ENCODE results near the gene SSR2.
"Not testable (repeated sequence)": the region's sequence is repeated elsewhere in the genome, so short reads cannot be mapped to it uniquely, and the experiment has no call there.

The SSR2 gene

DNA sequence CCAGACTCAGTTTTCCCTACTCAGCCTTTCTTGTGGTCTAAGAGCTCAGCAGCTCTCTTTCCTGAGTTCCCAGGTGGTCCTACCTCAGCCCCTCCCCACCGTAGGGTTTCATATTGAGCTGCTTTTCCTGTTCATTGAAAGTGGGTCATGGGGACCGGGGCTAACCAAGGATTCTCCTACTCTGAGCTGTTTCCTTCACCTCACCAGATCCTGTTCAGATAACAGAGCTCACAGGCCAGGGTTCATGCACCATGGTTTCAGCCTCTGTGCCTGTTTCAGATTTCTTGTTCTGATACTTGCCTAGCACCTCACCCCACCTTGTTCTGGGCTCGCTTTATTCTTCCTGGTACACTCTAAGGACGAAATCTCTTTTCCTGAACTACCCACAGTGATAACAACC lies 24.3 kb upstream of the SSR2 start:
- no peak for DNase-seq

DNA sequence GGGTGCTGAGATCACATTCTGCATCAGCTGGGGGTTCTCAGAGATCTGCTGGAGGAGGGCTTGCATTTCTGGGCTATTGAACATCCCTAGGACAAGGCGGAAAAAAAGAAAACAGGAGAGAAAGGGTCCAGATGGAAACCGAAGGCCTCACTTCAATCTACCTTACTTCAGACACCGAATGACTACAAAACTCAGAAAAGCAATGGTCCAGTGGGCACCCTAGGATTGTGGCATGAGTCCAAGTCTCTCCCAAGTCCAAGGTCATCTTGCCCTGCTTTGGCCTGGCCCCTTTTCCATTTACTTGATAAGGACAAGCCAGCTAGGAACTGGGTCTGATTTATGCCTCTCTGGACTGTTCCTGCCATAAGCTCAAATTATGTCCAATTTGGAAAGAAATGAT lies 22.1 kb upstream of the SSR2 start:
- DNase-seq: no peak

DNA sequence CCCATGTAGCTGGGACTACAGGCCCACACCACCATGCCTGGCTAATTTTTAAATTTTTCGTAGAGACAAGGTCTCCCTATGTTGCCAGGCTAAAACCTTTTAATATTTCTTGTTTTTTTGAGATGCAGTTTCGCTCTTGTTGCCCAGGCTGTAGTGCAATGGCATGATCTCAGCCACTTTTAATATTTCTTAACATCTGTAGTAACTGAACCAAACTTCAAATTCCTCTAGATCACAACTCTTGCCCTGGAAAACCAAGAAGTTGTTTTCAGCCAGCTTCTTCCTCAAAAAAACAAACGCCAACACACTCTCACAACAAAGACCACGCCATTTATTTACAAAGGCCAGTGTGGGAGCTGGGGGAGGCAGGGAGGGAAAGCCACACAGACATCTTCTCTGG lies 14.2 kb upstream of the SSR2 start:
- not testable (repeated sequence) for DNase-seq

DNA sequence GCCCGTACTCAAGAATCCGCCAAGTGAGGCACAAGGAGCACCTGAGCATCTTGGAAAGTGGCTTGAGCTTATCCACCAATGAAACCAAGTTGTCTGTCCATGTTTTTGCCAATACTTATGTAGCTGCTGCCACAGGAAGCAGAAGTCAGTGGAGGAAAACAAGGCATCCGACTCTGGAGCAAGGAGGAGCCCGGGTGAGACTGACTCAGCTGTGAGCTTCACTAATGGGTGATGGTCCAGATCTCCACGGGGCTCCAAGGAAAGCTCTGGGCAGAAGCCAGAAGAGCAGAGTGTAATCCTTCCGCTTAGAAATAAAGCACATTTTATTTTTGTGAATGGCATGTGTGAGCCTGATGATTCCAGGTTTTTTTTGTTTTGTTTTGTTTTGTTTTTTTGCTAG lies 12.3 kb upstream of the SSR2 start:
- DNase-seq: no peak

DNA sequence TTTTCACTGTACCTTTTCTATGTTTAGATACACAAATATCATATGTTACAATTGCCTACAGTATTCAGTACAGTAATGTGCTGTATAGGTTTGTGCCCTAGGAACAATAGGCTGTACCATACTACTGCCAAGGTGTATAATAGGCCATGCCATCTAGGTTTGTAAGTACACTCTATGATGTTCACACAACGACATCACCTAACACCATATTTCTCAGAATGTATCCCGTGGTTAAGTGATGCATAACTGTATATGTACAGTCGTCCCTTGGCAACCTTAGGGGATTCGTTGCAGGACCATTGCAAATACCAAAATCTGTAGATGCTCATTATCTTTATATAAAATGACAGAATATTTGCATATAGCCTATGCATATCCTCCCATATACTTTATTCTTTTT lies 5.8 kb upstream of the SSR2 start:
- DNase-seq: no peak

DNA sequence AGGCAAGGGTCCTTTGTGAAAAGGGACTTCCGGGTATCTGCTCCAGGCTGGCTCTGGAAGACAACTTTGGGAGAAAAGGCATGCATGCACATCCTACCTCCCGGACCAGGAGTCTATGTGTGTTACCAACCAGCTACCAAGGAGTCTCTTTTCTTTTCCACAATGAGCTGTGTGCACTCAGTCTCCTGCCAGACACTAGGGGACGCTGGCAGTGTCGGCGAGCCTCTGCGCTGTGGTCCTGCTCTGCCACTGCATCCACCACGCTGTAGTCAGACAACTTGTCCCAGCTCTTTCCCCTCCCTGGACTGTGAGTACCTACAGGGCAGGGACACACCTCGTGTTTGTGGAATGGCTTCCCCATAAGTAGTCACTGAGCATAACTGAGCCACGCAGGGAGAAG lies 5.1 kb upstream of the SSR2 start:
- no peak for DNase-seq

DNA sequence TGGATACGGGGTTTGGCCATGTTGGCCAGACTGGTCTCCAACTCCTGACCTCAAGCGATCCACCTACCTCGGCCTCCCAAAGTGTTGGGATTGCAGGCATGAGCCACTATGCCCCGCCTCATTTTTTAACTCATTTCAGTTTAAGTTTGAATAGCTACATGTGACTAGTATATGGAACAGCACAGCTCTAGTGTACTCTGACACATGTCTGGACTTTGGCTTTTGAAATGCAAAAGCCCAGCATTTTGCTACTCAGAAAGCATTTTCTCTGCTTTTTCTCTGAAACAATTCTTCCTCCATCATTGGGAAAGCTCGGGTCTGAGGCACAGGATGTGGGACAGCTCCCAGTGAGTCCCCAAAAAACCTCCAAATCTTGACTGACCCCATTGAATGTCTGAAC lies 4.0 kb upstream of the SSR2 start:
- no peak for DNase-seq

DNA sequence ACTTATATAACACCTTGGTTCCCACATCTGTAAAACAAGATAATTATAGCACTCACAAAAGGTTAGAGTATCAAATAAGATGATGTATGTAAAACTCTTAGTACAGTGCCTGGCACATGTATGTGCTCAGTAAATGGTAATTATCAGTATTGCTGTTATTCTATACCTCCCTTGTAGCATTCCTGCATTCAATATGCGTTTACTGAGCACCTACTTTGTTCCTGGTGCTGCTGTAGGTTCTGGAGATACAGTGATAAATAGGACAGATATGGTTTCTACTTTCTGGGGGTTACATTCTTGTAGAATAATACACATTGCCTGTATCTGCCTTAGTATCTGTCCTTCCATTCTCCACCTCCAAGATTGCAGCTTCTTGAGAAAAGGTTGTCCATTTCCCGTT lies 1.2 kb upstream of the SSR2 start:
- DNase-seq: no peak

DNA sequence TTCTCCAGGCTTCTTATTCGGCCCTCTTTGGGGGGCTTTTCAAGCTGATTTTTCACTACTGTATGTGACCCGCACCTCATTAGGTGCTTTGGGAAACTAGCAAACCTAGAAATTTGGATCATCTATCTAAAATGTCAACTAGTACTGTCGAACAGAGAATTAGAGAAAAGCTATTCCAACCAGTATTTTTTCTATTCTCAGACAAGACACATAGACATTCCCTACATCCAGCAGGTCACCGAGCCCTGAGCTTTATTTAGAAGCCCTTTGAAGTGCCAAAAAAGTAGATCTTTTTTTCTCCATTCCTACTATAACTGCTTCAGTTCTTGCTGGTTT lies 310 bp upstream of the SSR2 start:
- no peak for DNase-seq

DNA sequence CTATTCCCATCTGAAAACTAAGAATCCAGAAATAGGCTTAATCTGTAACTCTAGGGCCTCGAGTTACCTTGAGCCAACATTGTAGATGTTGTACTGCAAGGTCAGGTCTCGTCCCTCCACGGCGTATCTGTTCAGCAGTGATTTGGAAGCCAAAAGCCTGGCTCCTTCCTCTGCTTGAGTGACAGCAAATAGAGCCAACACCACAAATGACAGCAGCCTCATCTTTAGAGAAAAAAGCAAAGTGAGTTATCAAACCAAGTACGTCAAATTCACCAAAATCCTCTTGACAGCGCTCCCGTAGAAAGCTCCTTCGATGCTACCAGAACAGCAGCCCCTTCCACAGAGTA lies 832 bp downstream of the SSR2 start:
- DNase-seq: no peak

DNA sequence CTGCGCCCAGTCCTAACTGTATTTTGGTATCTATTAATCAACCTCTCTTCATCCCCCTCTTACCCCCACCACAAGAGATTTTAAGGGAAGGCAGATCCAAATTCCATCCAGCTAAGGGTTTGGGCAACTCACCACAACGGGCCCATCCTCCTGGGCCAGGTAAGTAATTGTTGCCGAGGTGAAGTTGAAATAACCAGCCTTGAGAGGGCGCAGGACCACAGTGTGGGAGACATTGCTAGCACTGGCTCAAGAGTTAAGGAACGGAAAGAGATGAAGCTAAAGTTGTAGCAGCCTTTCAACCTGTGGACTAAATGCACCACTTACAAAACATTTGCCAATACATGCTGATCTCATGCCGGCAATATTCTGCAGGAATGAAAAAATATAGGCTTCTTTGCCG lies 5.9 kb downstream of the SSR2 start:
- no peak for DNase-seq

DNA sequence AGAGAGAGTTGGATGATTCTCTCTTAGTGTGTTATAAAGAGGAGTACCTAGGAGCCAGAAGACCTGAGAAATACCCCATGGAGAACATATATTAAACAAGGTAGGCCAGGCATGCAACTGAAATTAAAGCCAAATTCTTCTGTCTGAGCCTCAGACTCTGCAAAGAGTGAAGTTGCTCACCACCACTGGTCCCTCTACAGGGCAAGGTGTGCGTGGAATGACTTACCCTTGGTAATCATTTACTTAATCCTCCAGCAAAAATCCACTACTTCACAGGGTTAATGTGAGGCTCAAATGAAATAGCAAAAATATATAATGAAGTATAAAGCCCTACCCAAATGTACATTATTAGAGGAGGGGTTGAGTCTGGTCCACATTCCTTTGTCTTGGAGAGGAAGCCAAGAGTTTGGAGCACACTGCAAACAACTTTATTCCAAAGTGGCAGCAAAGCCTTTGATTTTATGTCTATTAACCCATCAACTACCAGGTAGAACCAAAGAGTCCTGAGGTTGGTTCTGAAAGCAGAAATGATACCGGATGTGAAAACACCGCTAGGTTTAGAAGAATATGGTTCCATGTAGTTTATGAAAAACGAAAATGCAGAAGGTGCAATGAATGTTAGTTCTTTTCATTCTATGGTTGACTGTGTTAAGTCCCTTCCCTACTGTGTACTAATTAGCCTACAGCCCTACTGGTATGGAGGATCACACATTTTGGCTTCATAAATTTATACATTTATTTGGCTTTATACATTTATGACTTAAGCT lies 8.5 kb downstream of the SSR2 start:
- no peak for DNase-seq

DNA sequence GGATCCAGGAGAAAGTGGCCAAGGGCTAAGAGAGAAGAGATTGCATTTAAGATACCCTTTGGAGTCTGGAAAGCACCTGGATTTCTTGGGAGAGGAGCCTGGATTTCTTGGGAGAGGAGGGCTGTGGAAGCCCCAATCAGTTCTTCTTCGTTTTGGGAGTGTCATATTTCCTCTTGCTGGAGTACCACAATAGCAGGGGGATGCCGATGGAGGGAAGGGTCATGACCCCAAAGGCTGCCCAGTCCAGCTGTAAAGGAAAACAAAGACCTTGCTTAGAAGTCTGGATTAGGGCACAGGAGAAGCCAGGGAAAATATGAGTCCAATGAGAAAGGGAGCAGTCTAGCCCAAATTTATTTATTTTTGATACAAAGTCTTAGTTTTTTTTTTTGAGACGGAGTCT lies 11.3 kb downstream of the SSR2 start:
- no peak for DNase-seq

DNA sequence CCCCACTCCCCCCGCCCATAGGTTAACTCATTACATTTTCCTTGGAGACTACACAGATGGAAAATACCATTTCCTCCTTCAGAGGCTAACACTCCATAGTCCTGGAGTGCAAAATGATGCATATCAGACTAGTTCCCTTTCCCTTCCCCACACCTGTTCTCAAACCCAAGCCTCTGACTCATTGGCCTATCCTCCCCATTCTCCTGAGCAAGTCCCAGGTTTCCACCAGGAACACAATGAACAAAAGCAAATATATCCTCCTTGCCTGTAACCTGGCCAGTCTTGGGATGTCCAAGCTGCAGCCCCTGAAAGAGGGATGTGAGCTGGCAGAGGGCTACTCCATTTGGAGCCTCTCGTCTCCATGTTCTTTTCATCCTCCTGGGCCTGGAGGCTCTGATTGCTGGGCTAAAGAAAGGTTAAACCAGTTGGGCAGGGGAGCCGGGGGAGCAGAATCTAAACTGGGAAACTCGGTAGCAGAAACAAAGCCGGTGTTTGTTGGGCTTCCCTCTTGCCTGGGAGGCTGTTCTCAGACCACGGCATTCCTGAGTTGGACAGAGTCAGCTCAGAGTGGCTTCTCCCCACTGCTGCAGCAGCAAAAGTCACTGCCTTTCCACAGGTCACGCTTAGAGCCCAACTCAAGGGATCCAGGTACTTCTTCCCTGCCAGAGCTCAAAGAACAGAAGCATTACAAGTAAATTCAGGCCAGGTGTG lies 13.9 kb downstream of the SSR2 start:
- DNase-seq: no peak

DNA sequence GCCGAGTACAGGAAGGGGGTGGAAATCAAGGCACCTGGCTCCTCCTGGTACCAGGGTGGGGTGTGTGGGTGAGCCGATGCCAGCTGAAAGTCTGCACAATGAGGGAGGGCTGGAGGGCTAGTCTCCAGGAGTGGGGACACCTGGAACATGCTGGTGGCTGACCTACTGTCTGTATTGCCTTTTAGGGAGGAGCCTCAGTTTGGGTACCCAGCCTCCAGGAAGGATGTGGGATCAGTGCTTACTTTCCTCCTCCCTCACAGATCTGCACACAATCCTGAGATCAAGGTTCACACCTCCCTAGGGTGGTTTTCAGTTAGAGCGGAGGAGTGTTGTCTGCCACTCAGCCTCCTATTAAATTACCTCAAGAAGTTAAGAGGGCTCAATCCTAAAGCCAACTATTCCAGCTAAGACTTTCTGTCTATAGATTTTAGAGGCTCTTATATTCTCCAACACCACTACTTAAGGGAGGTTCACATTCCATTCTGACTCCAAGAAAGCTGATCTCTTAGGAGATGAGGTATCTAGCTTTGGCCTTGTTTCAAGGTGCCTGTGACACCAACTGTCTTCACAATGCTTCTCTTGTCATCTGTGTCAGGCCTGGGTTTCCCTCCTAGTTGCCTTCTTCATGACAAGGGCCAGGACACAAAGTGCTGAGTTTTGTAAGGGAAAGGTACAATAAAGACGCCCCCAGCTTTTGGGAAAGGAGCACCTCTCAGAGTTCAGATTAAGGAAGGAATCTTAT lies 15.7 kb downstream of the SSR2 start:
- no peak for DNase-seq

DNA sequence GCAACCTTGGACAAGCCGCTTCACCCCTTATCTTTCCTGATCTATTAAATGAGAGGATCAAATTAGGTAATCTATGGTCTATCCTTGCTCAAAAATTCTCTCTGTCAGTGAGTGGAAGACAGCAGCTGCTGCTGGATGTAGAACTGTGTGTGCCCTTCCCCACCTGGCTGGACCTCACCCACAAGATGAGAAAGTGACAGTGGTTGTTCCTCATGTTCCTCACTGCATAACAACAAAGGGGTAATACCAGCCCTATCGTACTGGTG lies 16.9 kb downstream of the SSR2 start:
- DNase-seq: no peak

DNA sequence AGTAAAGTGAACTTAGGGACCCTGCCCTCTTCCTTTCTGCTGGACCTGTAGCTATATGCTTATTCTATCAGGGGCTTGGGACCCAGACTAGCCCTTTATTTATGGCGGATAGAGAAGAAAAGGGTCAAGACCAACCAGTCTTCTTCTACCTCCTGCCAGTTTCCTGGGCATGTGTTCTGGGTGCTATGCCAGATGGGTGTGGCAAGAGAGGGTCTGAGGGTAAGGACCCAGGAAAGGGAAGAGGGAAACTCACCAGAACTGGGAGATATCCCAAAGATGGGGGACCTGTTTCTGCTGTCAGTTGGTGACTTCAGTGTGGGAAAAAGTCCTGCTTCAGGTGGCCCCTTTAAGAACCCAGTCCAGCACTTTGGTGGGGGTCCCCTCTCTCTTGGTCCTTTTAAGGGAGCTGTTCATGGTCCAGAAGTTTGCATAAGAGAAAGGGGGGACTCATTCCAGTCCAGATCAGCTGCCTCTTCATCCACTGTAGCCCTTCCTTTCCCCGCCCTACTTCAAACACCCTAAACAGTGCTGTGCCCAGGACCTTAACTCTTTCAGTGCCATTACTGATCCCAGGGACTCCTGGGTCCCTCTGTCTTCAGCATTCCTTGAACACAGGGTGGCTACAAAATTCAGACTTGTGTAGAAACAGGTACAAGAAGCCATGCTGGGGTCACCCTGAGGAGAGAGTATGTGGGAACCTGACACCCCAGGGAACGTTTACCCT lies 18.4 kb downstream of the SSR2 start:
- DNase-seq: no peak

DNA sequence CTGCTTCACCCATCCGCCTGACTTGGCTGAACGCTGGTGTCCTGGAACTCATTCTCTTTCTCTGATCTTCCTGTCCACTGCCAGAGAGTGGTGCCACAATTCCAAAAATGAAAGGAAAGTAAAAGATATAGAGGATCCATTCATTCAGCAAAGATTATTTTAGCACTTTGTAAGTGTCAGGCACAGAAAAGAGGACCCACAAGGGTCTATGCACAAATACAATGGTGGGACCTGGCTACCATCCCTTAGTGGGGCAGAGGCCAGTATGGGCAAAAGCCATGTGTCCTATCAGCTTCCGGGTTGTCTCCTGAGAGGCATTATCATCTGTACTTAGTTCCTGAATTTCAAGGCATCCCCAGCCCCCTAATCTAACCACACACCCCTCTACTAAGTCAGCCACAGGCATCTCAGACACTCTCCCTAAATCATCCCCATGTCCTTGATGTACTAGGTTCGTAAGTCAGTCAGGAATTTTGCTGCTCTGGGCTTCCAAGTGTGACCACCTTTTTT lies 19.0 kb downstream of the SSR2 start:
- no peak for DNase-seq

DNA sequence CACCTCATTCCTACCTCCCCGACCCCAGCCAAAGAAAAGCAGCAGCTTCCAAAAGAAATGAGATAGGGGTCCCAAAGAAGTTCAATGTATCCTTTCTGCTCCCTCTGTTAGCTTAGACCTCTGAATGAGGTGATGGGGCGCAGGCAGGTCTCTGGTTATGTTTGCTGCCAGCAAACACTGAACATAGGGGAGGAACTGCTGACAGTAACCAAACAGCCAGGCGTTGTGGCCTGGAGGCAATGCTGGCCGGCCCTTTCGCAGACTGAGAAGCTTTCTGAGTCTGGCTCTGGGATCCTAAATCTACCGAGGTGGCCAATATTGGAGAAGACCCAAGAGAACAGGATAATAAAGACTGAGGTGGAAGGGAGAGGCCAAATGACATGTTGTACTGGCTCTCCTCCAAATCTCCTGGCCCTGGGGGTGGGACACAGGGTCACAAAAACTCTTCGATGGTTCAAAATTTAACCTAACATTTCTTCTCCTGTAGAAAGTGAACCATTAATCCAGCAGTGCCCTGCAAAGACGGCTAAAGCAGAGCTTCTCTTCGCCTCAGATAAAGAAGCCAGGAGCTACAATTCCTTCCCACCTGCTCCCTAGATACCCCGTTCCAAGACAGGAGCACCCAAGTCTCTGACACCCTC lies 19.6 kb downstream of the SSR2 start:
- no peak for DNase-seq

DNA sequence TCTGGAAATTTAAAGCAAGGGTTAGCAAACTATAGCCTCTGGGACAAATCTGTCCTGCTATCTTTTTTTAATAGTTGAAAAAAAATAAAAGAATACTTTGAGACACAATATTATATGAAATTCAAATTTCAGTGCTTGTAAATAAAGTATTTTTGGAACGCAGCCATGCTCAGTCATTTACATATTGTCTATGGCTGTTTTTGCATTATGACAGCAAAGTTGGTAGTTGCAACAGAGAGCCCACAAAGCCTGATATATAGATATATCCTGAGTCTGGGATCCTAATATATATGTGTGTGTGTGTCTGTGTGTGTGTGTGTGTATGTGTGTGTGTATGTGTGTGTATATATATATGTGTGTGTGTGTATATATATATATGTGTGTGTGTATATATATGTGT lies 20.8 kb downstream of the SSR2 start:
- DNase-seq: no peak

DNA sequence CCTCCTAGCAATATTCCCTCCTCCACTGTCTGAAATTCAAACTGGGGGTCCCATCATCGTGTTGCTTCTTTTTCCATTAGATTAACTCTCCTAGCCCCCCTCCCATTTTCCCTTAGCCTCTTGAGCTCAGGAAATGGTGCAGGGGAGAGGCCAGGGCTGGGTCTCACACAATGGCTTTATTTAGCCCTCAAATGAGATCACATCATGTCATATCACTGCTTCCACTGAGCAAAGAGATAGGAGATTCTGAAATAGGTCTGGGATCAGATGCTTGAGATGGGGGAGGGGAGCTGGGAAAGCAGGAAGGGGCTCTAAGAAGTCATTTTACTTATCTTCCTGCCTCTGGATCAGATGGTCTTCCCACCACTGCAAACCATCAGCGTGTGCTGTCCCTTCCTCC lies 24.6 kb downstream of the SSR2 start:
- DNase-seq: no peak

DNA sequence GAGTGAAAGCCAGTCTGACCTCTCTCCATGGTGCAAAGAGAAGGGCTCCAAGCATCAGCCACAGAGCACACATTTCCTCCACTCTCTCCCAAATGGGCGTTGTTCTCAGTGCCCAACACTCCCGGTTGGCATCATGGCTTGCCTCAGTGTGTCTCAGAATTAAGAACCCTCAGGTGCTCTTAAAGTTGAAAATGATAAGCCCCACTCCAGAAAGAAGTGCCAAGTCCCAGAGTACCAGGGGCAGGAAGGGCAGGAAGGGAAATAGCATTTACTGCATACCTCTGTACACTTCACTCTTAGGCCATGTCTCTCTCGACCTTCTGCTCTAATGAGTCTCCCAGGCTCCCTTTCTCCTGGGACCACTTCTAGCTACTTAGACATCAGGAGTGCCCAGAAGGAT lies 27.2 kb downstream of the SSR2 start:
- DNase-seq: no peak

DNA sequence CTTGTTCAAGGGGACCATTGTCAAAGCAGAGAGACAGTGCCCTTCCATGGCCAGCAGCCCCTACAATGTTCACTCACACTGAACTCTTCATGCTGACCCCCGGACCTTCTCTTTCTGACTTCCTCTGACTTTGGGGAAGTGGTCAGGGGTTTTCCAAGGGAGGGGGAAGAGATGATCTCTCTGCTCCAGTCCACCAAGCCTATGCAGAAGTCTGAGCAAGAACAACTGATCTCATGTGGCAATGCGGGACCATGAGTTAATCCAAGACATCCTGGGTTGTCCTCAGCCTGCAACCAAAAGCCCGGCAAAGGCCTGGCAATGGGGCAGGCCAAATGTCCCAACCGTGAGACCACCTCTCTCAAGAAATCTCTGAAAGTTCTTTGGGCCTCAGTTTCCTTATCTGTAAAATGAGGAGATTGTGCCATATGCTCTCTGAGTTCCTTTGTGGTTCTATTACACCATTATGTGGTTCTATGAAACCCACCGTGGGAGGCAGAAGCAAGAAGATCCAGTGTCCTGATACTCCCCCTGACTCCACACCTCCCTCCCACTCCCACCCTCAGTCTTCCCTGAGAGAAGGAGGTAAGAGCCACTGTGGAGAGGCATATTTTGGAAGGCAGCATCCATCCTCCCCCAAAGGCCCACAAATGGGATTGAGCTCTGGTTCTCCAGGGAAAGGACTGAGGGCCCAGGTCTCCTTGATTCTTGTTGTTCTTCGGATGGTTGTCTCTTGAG lies 30.6 kb downstream of the SSR2 start:
- no peak for DNase-seq
